ENCODE data around the gene KIAA1217. TPM values are rescaled to one million over a fixed set of nuclear protein-coding genes. Genes with fewer than 3 reads are reported as not detected.

The KIAA1217 gene
- total RNA-seq, 1 experiment from 2014 or later, result 76.2 TPM

DNA sequence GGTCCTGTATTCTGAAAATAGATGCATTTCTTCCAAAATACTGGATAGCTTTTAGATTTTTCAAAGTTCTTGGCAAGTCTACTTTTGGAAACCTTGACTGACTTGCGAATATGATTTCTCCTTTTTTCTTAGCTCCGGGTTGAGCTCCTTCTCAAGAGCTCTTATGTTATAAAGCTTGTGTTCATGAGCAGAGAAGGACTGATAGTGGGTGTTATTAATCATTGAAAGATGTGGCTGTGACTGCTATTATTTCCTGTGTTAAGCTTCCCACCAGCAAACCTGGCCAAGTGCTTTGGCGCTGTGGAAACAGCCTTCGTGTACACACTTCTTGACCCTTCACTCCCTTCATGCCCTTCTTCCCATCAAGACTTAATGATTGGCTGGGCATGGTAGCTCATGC, 98.2 kb downstream of the KIAA1217 start:
- Histone ChIP-seq H3K4me1 (ENCODE audit: insufficient read depth, low read length, poor library complexity, severe bottlenecking) (peaks cover 6% of the 10 kb centered on the region), H3K27ac (ENCODE audit: low read depth, low read length, poor library complexity, severe bottlenecking) (no peak overlapping the region), H3K27me3 (replicated peaks; ENCODE audit: insufficient read depth, low read depth, low read length, poor library complexity) (no peaks in the 10 kb centered on the region), H3K9me3 (ENCODE audit: low read depth, low read length, poor library complexity, severe bottlenecking) (no peaks in the 10 kb centered on the region), H3K4me3 (ENCODE audit: low read depth, low read length, poor library complexity, severe bottlenecking) (no peak overlapping the region), H3K36me3 (ENCODE audit: insufficient read depth, low read length, poor library complexity, severe bottlenecking) (no peaks in the 10 kb centered on the region)
- no peak for TF ChIP-seq EZH2 (IDR thresholded peaks at IDR 0.05; ENCODE audit: borderline replicate concordance, low read depth, low read length, poor library complexity, severe bottlenecking)
- no peak for DNase-seq (ENCODE audit: low spot score)
- BruUV-seq (replicated peaks), result no TSS peak
- POLR2A ChIA-PET (ENCODE audit: low non-redundant PET), result no interaction called here
- intact Hi-C loops (cut with micrococcal nuclease; ENCODE audit: unreplicated experiment), result no loop called here
- CTCF ChIA-PET, result no interaction called here

DNA sequence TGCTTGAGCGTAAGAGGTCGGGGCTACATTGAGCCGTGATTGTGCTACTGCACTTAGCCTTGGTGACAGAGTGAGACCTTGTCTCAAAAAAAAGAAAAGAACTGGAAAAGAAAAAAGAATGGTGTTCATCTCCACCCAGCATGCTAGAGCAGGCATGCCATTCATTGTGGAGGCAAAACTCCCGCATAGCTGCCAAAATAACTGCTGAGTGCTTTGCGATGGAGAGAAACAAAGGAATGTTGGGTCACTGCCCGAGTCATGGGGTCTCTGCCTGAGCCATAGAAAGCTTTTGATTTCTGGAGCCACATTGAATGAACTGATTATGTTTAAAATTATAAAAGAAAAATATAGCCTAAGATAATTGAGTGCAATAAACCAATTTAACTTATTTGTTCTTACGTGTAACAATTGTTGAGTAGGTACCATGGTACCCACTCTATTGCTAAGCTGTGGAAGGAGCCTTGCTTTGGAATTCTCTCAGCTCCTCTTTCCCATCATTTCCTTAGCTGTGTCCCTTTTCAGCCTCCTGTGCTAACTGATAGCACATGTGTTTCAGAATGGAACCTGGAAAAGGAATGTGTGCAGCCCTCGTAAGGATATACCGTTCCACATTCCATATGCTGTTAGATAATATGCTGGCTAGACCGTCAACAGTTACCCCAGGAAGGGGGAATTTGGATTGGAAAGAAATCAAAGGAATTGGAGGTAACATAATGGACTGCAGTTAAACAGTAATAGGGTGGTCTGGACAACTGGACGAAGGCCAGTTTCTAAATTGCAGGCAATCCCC, 99.0 kb downstream of the KIAA1217 start:
- no peak overlapping the region for H3K4me3 ChIP-seq (ENCODE audit: low read depth, low read length, poor library complexity, severe bottlenecking)
- TF ChIP-seq, protein P1, sequence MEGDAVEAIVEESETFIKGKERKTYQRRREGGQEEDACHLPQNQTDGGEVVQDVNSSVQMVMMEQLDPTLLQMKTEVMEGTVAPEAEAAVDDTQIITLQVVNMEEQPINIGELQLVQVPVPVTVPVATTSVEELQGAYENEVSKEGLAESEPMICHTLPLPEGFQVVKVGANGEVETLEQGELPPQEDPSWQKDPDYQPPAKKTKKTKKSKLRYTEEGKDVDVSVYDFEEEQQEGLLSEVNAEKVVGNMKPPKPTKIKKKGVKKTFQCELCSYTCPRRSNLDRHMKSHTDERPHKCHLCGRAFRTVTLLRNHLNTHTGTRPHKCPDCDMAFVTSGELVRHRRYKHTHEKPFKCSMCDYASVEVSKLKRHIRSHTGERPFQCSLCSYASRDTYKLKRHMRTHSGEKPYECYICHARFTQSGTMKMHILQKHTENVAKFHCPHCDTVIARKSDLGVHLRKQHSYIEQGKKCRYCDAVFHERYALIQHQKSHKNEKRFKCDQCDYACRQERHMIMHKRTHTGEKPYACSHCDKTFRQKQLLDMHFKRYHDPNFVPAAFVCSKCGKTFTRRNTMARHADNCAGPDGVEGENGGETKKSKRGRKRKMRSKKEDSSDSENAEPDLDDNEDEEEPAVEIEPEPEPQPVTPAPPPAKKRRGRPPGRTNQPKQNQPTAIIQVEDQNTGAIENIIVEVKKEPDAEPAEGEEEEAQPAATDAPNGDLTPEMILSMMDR (conservative IDR thresholded peaks at IDR 0.05; ENCODE audit: low read depth, low read length), result no peak
- no peak for TF ChIP-seq EZH2 (IDR thresholded peaks at IDR 0.05; ENCODE audit: borderline replicate concordance, low read depth, low read length, poor library complexity, severe bottlenecking)
- H3K36me3 ChIP-seq (ENCODE audit: insufficient read depth, low read length, poor library complexity, severe bottlenecking), result no peaks in the 10 kb centered on the region
- no TSS peak for BruUV-seq (replicated peaks)
- no peaks in the 10 kb centered on the region for H3K9me3 ChIP-seq (ENCODE audit: low read depth, low read length, poor library complexity, severe bottlenecking)
- no peaks in the 10 kb centered on the region for H3K27me3 ChIP-seq (replicated peaks; ENCODE audit: insufficient read depth, low read depth, low read length, poor library complexity)
- DNase-seq (ENCODE audit: low spot score), result no peak
- intact Hi-C loops (cut with micrococcal nuclease; ENCODE audit: unreplicated experiment), result no loop called here
- ChIA-PET POLR2A (ENCODE audit: low non-redundant PET) (no interaction called here), CTCF (no interaction called here)
- peaks cover 6% of the 10 kb centered on the region for H3K4me1 ChIP-seq (ENCODE audit: insufficient read depth, low read length, poor library complexity, severe bottlenecking)
- no peak overlapping the region for H3K27ac ChIP-seq (ENCODE audit: low read depth, low read length, poor library complexity, severe bottlenecking)

DNA sequence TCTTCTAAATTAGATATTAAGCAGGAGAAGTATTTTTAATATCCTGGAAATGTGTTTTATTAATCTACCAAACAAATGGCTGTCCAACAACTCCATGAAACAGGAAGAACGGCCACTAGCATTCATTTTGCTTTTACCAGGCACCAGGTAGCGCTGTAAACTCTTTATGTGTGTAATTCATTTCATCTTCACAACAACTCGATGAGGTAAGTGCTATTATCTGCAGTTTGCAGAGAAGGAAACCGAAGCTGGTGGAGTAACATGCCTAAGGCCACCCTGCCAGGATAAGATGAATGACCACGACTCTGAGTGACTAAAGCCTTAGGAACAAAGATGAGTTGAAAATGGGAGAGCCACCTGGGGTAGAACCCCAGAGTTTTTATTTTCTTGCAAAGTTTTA, 101.2 kb downstream of the KIAA1217 start:
- intact Hi-C loops (cut with micrococcal nuclease; ENCODE audit: unreplicated experiment), result no loop called here
- H3K27me3 ChIP-seq (replicated peaks; ENCODE audit: insufficient read depth, low read depth, low read length, poor library complexity), result no peaks in the 10 kb centered on the region
- TF ChIP-seq EZH2 (IDR thresholded peaks at IDR 0.05; ENCODE audit: borderline replicate concordance, low read depth, low read length, poor library complexity, severe bottlenecking), result no peak
- TF ChIP-seq, protein P1 (conservative IDR thresholded peaks at IDR 0.05; ENCODE audit: low read depth, low read length), result no peak
- H3K4me1 ChIP-seq (ENCODE audit: insufficient read depth, low read length, poor library complexity, severe bottlenecking), result no peaks in the 10 kb centered on the region
- H3K4me3 ChIP-seq (ENCODE audit: low read depth, low read length, poor library complexity, severe bottlenecking), result no peak overlapping the region
- no peak for DNase-seq (ENCODE audit: low spot score)
- H3K36me3 ChIP-seq (ENCODE audit: insufficient read depth, low read length, poor library complexity, severe bottlenecking), result no peaks in the 10 kb centered on the region
- BruUV-seq (replicated peaks), result no TSS peak
- no peak overlapping the region for H3K27ac ChIP-seq (ENCODE audit: low read depth, low read length, poor library complexity, severe bottlenecking)
- ChIA-PET CTCF (no interaction called here), POLR2A (ENCODE audit: low non-redundant PET) (no interaction called here)
- H3K9me3 ChIP-seq (ENCODE audit: low read depth, low read length, poor library complexity, severe bottlenecking), result no peaks in the 10 kb centered on the region

DNA sequence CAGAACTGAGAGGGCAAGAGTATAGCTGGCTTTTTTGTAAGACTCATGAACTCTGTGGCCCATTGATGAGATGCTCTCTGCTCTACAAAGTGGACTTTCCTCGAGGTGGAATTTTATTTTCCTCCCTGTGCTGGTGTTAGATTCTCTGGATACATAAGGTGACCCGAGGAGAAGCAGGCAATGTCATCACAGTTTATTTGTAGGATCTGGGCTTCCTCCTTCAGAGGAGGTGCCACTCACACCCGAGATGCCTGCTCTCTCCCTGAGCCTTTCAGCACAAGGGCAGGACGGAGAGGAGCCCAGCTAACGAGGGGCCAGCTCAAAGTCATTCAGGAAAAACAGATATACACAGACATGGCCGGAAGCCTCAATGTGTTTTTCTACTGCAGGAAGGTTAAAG, 103.0 kb downstream of the KIAA1217 start:
- Histone ChIP-seq H3K36me3 (ENCODE audit: insufficient read depth, low read length, poor library complexity, severe bottlenecking) (no peaks in the 10 kb centered on the region), H3K9me3 (ENCODE audit: low read depth, low read length, poor library complexity, severe bottlenecking) (no peaks in the 10 kb centered on the region), H3K4me1 (ENCODE audit: insufficient read depth, low read length, poor library complexity, severe bottlenecking) (no peaks in the 10 kb centered on the region), H3K27ac (ENCODE audit: low read depth, low read length, poor library complexity, severe bottlenecking) (no peak overlapping the region), H3K4me3 (ENCODE audit: low read depth, low read length, poor library complexity, severe bottlenecking) (no peak overlapping the region), H3K27me3 (replicated peaks; ENCODE audit: insufficient read depth, low read depth, low read length, poor library complexity) (no peaks in the 10 kb centered on the region)
- TF ChIP-seq, protein P1 (conservative IDR thresholded peaks at IDR 0.05; ENCODE audit: low read depth, low read length), result no peak
- no peak for TF ChIP-seq EZH2 (IDR thresholded peaks at IDR 0.05; ENCODE audit: borderline replicate concordance, low read depth, low read length, poor library complexity, severe bottlenecking)
- no TSS peak for BruUV-seq (replicated peaks)
- ChIA-PET POLR2A (ENCODE audit: low non-redundant PET) (no interaction called here), CTCF (interaction anchor here (0.7 kb wide), 1 partner anchor 776 kb away, joined by 10 read pairs; no protein-coding TSS in a partner anchor)
- DNase-seq (ENCODE audit: low spot score), result no peak
- intact Hi-C loops (cut with micrococcal nuclease; ENCODE audit: unreplicated experiment), result no loop called here
